GM23338 (cell line): ENCODE results near the gene EFTUD2. TPM values are rescaled to one million over a fixed set of nuclear protein-coding genes. Genes with fewer than 3 reads are reported as not detected.
A peak's percentile ranks its signal among the peaks of the same experiment; 100 is the strongest.

Experiments
- ATAC-seq: fragments of 200-7000 bp; cut with Tn5 transposase; 3 replicates; pipeline ENCODE4 v1.9.1; 2020
- DNase-seq: peaks from one replicate; pipeline ENCODE4 v3.0.0-alpha.2; 2015; ENCODE audit warnings: low spot score
- H2AFZ ChIP-seq: fragments of 200-600 bp; sonication (generic); 2 replicates; pipeline ENCODE4 v1.8.0; 2016; ENCODE audit warnings: antibody characterized with exemption, mild to moderate bottlenecking, moderate library complexity
- H3F3A ChIP-seq: fragments of 200-600 bp; sonication (generic); replicated peaks from 2 replicates; pipeline ENCODE4 v1.8.0; 2017; ENCODE audit warnings: antibody characterized with exemption, mixed run types, low read depth
- H3K27ac ChIP-seq: fragments of 200-600 bp; sonication (generic); 2 replicates; pipeline ENCODE4 v1.6.1; 2016; ENCODE audit warnings: low read depth
- H3K27me3 ChIP-seq: fragments of 200-600 bp; sonication (generic); 2 replicates; pipeline ENCODE4 v1.8.0; 2016; ENCODE audit warnings: mild to moderate bottlenecking, mixed run types, moderate library complexity; ENCODE audit not compliant: insufficient read depth
- H3K36me3 ChIP-seq: fragments of 200-600 bp; sonication (generic); 2 replicates; pipeline ENCODE4 v1.8.0; 2016; ENCODE audit warnings: mild to moderate bottlenecking; ENCODE audit not compliant: insufficient read depth
- H3K4me1 ChIP-seq: fragments of 200-600 bp; sonication (generic); 2 replicates; pipeline ENCODE4 v1.8.0; 2016; ENCODE audit warnings: mild to moderate bottlenecking, moderate library complexity; ENCODE audit not compliant: insufficient read depth
- H3K4me2 ChIP-seq: fragments of 200-600 bp; sonication (generic); 2 replicates; pipeline ENCODE4 v1.7.1; 2017; ENCODE audit warnings: mixed run types
- H3K4me3 ChIP-seq: fragments of 200-600 bp; sonication (generic); 2 replicates; pipeline ENCODE4 v1.6.1; 2016; ENCODE audit warnings: mixed run types
- H3K79me2 ChIP-seq: fragments of 200-600 bp; sonication (generic); replicated peaks from 2 replicates; pipeline ENCODE4 v1.8.0; 2017; ENCODE audit warnings: mild to moderate bottlenecking; ENCODE audit not compliant: insufficient read depth
- H3K9me2 ChIP-seq: fragments of 200-600 bp; sonication (generic); 2 replicates; pipeline ENCODE4 v1.8.0; 2017; ENCODE audit not compliant: insufficient read depth
- H4K20me1 ChIP-seq: fragments of 200-600 bp; sonication (generic); replicated peaks from 2 replicates; pipeline ENCODE4 v1.8.0; 2017; ENCODE audit warnings: mild to moderate bottlenecking; ENCODE audit not compliant: insufficient read depth
- H3K27ac Mint-ChIP-seq: 2 replicates; pipeline ENCODE4 v1.8.0; 2020; ENCODE audit warnings: inconsistent platforms, mild to moderate bottlenecking, moderate library complexity, mixed read lengths
- H3K27me3 Mint-ChIP-seq: 3 replicates; pipeline ENCODE4 v1.8.0; 2022; ENCODE audit warnings: low read depth, mild to moderate bottlenecking, moderate library complexity, mixed read lengths, inconsistent platforms; ENCODE audit not compliant: insufficient read depth, poor library complexity
- H3K36me3 Mint-ChIP-seq: 3 replicates; pipeline ENCODE4 v1.8.0; 2021; ENCODE audit warnings: low read depth, mild to moderate bottlenecking, inconsistent platforms, moderate library complexity, mixed read lengths
- H3K4me1 Mint-ChIP-seq: 3 replicates; pipeline ENCODE4 v1.8.0; 2020; ENCODE audit warnings: mild to moderate bottlenecking, inconsistent platforms, mixed read lengths
- H3K4me3 Mint-ChIP-seq: 3 replicates; pipeline ENCODE4 v1.8.0; 2021; ENCODE audit warnings: moderate library complexity, mild to moderate bottlenecking, inconsistent platforms, mixed read lengths
- H3K9me3 Mint-ChIP-seq: 3 replicates; pipeline ENCODE4 v1.8.0; 2020; ENCODE audit warnings: moderate library complexity, mild to moderate bottlenecking, inconsistent platforms, mixed read lengths
- CREB1 ChIP-seq: fragments of 250-450 bp; sonication (Bioruptor Pico); IDR thresholded peaks from 2 replicates; pipeline ENCODE4 v1.5.0; 2020; ENCODE audit warnings: low read depth, mild to moderate bottlenecking, moderate library complexity
- EZH2 ChIP-seq: fragments of 200-600 bp; sonication (generic); IDR thresholded peaks from one replicate; pipeline ENCODE4 v1.8.0; 2017; ENCODE audit warnings: antibody characterized with exemption, mild to moderate bottlenecking, low read depth; ENCODE audit not compliant: unreplicated experiment
- EZH2phosphoT487 ChIP-seq: fragments of 200-600 bp; sonication (generic); IDR thresholded peaks from one replicate; pipeline ENCODE4 v1.8.1; 2018; ENCODE audit warnings: antibody characterized with exemption; ENCODE audit not compliant: unreplicated experiment
- JUNB ChIP-seq: IDR thresholded peaks from one replicate; pipeline ENCODE4 v1.6.1; 2016; ENCODE audit warnings: antibody characterized with exemption; ENCODE audit not compliant: unreplicated experiment
- NANOG ChIP-seq: IDR thresholded peaks from 2 replicates; pipeline ENCODE4 v1.6.1; 2016; ENCODE audit warnings: antibody characterized with exemption, borderline replicate concordance
- POLR2AphosphoS5 ChIP-seq: IDR thresholded peaks from 2 replicates; pipeline ENCODE4 v1.6.1; 2016; ENCODE audit warnings: antibody characterized with exemption, low read depth
- REST ChIP-seq: IDR thresholded peaks from one replicate; pipeline ENCODE4 v1.6.1; 2018; ENCODE audit warnings: antibody characterized with exemption; ENCODE audit not compliant: unreplicated experiment
- STAT1 ChIP-seq: IDR thresholded peaks from one replicate; pipeline ENCODE4 v1.6.1; 2016; ENCODE audit warnings: antibody characterized with exemption; ENCODE audit not compliant: unreplicated experiment
- ZNF331 ChIP-seq: fragments of 250-450 bp; sonication (Bioruptor Pico); IDR thresholded peaks from 2 replicates; pipeline ENCODE4 v1.5.0; 2020; ENCODE audit warnings: low read depth, mild to moderate bottlenecking, moderate library complexity
- polyA plus RNA-seq: library from polyadenylated mRNA; unstranded; fragments of >200 nt; fragmentation: Nextera tagmentation; extraction: Ambion mirVana; gene quantifications from 2 replicates; pipeline ENCODE4 v1.2.1, GENCODE V29; 2016
- total RNA-seq: library from RNA; depleted of rRNA; stranded (reverse); fragments of >200 nt; shearing (Covaris generic); gene quantifications from 2 replicates; pipeline ENCODE4 v1.2.3, GENCODE V29; 2014
- TF ChIP-seq, protein P1 (sequence below): IDR thresholded peaks from 2 replicates; pipeline ENCODE4 v1.6.1; 2016; ENCODE audit warnings: antibody characterized with exemption
- TF ChIP-seq, protein P2 (sequence below): fragments of 250-450 bp; sonication (Bioruptor Pico); IDR thresholded peaks from 2 replicates; pipeline ENCODE4 v1.5.0; 2020; ENCODE audit warnings: mild to moderate bottlenecking, moderate library complexity

The EFTUD2 gene
- total and polyA plus RNA-seq, 2 experiments from 2014 or later, result 61.6 to 196 TPM

GRCh38 chr17:44842748-44843147, 56.5 kb downstream of the EFTUD2 start:
- DNase-seq (peak; percentile 68), ATAC-seq (peak; percentile 62)
- H3K36me3 ChIP-seq, result no peaks in the 10 kb centered on the region
- Mint-ChIP-seq H3K4me1 (peaks cover 35% of the 10 kb centered on the region), H3K27me3 (peaks cover 16% of the 10 kb centered on the region), H3K9me3 (no peaks in the 10 kb centered on the region), H3K4me3 (peak overlapping the region; percentile 21), H3K27ac (peak overlapping the region; percentile 63; the same call in 1 of the 2 replicates), H3K36me3 (no peaks in the 10 kb centered on the region)
- peak overlapping the region; percentile 29; the same call in 1 of the 2 replicates for H3K4me3 ChIP-seq
- H3K27me3 ChIP-seq, result no peaks in the 10 kb centered on the region
- TF ChIP-seq JUNB, result no peak
- no peak for TF ChIP-seq EZH2
- TF ChIP-seq NANOG, result no peak
- TF ChIP-seq STAT1, result no peak
- TF ChIP-seq ZNF331, result no peak
- TF ChIP-seq CREB1, result no peak
- no peak for TF ChIP-seq EZH2phosphoT487
- no peak for TF ChIP-seq REST
- TF ChIP-seq, protein P1, sequence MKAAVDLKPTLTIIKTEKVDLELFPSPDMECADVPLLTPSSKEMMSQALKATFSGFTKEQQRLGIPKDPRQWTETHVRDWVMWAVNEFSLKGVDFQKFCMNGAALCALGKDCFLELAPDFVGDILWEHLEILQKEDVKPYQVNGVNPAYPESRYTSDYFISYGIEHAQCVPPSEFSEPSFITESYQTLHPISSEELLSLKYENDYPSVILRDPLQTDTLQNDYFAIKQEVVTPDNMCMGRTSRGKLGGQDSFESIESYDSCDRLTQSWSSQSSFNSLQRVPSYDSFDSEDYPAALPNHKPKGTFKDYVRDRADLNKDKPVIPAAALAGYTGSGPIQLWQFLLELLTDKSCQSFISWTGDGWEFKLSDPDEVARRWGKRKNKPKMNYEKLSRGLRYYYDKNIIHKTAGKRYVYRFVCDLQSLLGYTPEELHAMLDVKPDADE, result no peak
- TF ChIP-seq, protein P2, sequence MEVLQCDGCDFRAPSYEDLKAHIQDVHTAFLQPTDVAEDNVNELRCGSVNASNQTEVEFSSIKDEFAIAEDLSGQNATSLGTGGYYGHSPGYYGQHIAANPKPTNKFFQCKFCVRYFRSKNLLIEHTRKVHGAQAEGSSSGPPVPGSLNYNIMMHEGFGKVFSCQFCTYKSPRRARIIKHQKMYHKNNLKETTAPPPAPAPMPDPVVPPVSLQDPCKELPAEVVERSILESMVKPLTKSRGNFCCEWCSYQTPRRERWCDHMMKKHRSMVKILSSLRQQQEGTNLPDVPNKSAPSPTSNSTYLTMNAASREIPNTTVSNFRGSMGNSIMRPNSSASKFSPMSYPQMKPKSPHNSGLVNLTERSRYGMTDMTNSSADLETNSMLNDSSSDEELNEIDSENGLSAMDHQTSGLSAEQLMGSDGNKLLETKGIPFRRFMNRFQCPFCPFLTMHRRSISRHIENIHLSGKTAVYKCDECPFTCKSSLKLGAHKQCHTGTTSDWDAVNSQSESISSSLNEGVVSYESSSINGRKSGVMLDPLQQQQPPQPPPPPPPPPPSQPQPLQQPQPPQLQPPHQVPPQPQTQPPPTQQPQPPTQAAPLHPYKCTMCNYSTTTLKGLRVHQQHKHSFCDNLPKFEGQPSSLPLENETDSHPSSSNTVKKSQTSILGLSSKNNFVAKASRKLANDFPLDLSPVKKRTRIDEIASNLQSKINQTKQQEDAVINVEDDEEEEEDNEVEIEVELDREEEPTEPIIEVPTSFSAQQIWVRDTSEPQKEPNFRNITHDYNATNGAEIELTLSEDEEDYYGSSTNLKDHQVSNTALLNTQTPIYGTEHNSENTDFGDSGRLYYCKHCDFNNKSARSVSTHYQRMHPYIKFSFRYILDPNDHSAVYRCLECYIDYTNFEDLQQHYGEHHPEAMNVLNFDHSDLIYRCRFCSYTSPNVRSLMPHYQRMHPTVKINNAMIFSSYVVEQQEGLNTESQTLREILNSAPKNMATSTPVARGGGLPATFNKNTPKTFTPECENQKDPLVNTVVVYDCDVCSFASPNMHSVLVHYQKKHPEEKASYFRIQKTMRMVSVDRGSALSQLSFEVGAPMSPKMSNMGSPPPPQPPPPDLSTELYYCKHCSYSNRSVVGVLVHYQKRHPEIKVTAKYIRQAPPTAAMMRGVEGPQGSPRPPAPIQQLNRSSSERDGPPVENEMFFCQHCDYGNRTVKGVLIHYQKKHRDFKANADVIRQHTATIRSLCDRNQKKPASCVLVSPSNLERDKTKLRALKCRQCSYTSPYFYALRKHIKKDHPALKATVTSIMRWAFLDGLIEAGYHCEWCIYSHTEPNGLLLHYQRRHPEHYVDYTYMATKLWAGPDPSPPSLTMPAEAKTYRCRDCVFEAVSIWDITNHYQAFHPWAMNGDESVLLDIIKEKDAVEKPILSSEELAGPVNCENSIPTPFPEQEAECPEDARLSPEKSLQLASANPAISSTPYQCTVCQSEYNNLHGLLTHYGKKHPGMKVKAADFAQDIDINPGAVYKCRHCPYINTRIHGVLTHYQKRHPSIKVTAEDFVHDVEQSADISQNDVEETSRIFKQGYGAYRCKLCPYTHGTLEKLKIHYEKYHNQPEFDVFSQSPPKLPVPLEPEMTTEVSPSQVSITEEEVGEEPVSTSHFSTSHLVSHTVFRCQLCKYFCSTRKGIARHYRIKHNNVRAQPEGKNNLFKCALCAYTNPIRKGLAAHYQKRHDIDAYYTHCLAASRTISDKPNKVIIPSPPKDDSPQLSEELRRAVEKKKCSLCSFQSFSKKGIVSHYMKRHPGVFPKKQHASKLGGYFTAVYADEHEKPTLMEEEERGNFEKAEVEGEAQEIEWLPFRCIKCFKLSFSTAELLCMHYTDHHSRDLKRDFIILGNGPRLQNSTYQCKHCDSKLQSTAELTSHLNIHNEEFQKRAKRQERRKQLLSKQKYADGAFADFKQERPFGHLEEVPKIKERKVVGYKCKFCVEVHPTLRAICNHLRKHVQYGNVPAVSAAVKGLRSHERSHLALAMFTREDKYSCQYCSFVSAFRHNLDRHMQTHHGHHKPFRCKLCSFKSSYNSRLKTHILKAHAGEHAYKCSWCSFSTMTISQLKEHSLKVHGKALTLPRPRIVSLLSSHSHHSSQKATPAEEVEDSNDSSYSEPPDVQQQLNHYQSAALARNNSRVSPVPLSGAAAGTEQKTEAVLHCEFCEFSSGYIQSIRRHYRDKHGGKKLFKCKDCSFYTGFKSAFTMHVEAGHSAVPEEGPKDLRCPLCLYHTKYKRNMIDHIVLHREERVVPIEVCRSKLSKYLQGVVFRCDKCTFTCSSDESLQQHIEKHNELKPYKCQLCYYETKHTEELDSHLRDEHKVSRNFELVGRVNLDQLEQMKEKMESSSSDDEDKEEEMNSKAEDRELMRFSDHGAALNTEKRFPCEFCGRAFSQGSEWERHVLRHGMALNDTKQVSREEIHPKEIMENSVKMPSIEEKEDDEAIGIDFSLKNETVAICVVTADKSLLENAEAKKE, result no peak
- no peak for TF ChIP-seq POLR2AphosphoS5
- H3K9me2 ChIP-seq, result no peaks in the 10 kb centered on the region
- H2AFZ ChIP-seq, result no peak overlapping the region
- H3K79me2 ChIP-seq, result no peaks in the 10 kb centered on the region
- peaks cover 8% of the 10 kb centered on the region; the same call in 1 of the 2 replicates for H3F3A ChIP-seq
- peaks cover 32% of the 10 kb centered on the region for H3K4me1 ChIP-seq
- H3K4me2 ChIP-seq, result peak overlapping the region; percentile 71
- H3K27ac ChIP-seq, result no peak overlapping the region
- no peaks in the 10 kb centered on the region for H4K20me1 ChIP-seq
